HK-2 (cell line): ENCODE results near the gene PRSS56.

ENCODE experiments used
- DNase-seq: peaks from one replicate; pipeline ENCODE4 v3.0.0-alpha.2; 2018; ENCODE audit not compliant: unreplicated experiment

PRSS56 gene

GRCh38 chr2:232519581-232520438 is at the start of gene PRSS56:
TSS of gene PRSS56 (plus strand) at chr2:232520388. CDS start at chr2:232520599, 211 bp downstream.
- DNase-seq, result no peak

- DNase-seq, result no peak
These were observed 46.7 kb upstream of the PRSS56 start for GRCh38 chr2:232473467-232473890.

- DNase-seq, result no peak
These were observed 44.1 kb upstream of the PRSS56 start for GRCh38 chr2:232476045-232476444.

- DNase-seq, result no peak
These were observed 43.4 kb upstream of the PRSS56 start for GRCh38 chr2:232476791-232477190.

GRCh38 chr2:232477751-232478510 is 42.3 kb upstream of the PRSS56 start:
- DNase-seq, result no peak

GRCh38 chr2:232478571-232479340 is 41.4 kb upstream of the PRSS56 start:
- no peak for DNase-seq

- DNase-seq, result no peak
These were observed 40.6 kb upstream of the PRSS56 start for GRCh38 chr2:232479341-232480200.

GRCh38 chr2:232480201-232481190 is 39.7 kb upstream of the PRSS56 start:
- DNase-seq, result no peak

GRCh38 chr2:232481322-232482140 is 38.7 kb upstream of the PRSS56 start:
- no peak for DNase-seq

GRCh38 chr2:232482301-232483238 is 37.6 kb upstream of the PRSS56 start:
- DNase-seq, result no peak

- DNase-seq, result no peak
These were observed 36.8 kb upstream of the PRSS56 start for GRCh38 chr2:232483311-232483922.

- no peak for DNase-seq
These were observed 36.1 kb upstream of the PRSS56 start for GRCh38 chr2:232483923-232484627.

- no peak for DNase-seq
These were observed 35.4 kb upstream of the PRSS56 start for GRCh38 chr2:232484628-232485347.

- DNase-seq, result no peak
These were observed 34.8 kb upstream of the PRSS56 start for GRCh38 chr2:232485348-232485756.

GRCh38 chr2:232485757-232486557 is 34.2 kb upstream of the PRSS56 start:
- no peak for DNase-seq
